Activated CD4-positive, alpha-beta T cell treated with anti-CD3 and anti-CD28 coated beads, Interleukin-2, amount 50 U/mL, for 24 hours (primary cell): Measurements from ENCODE around the gene TMC2.
"Not testable (repeated sequence)": the region's sequence is repeated elsewhere in the genome, so short reads cannot be mapped to it uniquely, and the experiment has no call there.

Experiments used
- DNase-seq, 2 donors: peaks; one replicate each; pipeline ENCODE4 v3.0.0-alpha.2; 2020; ENCODE audit warnings: low read depth in 1 of 2, low spot score in 1 of 2

TMC2 gene

GRCh38 chr20:2658414-2659354 is 122.3 kb downstream of the TMC2 start:
- no peak for DNase-seq

- no peak for DNase-seq
These were observed 123.2 kb downstream of the TMC2 start for GRCh38 chr20:2659547-2659946.

GRCh38 chr20:2663364-2663886 is 127.1 kb downstream of the TMC2 start:
- DNase-seq, result no peak

GRCh38 chr20:2663887-2664719 is 127.7 kb downstream of the TMC2 start, which contains the start of gene IDH3B:
Gene IDH3B (minus strand): TSS chr20:2664216. CDS start chr20:2664188, 28 bp downstream.
- DNase-seq, result peak; percentile 79 to 89

- no peak for DNase-seq
These were observed 135.6 kb downstream of the TMC2 start for GRCh38 chr20:2671977-2672376.

- no peak for DNase-seq
These were observed 136.1 kb downstream of the TMC2 start for GRCh38 chr20:2672446-2672845.

- DNase-seq, result no peak
These were observed 137.1 kb downstream of the TMC2 start for GRCh38 chr20:2673453-2673852.

GRCh38 chr20:2680046-2680445 is 143.7 kb downstream of the TMC2 start:
- no peak for DNase-seq

- DNase-seq, result not testable (repeated sequence)
These were observed 145.7 kb downstream of the TMC2 start for GRCh38 chr20:2682040-2682439.

- not testable (repeated sequence) for DNase-seq
These were observed 148.4 kb downstream of the TMC2 start for GRCh38 chr20:2684817-2685216.

GRCh38 chr20:2687514-2687913 is 151.1 kb downstream of the TMC2 start:
- no peak for DNase-seq

GRCh38 chr20:2688041-2688591 is 151.7 kb downstream of the TMC2 start:
- DNase-seq, result peak; percentile 57 to 63

- no peak for DNase-seq
These were observed 153.8 kb downstream of the TMC2 start for GRCh38 chr20:2690213-2690612.

- DNase-seq, result no peak
These were observed 154.3 kb downstream of the TMC2 start for GRCh38 chr20:2690718-2691117.

GRCh38 chr20:2691127-2691526 is 154.8 kb downstream of the TMC2 start:
- DNase-seq, result no peak
